Measurements from ENCODE around the gene MAN1A1.

- TF ChIP-seq POLR2A (IDR thresholded peaks at IDR 0.05; ENCODE audit: control extremely low read depth in 1 of 2, low read depth in 2 of 2, low read length in 2 of 2) (no peak), JUND (IDR thresholded peaks at IDR 0.05; ENCODE audit: low read length) (no peak), RAD21 (IDR thresholded peaks at IDR 0.05 in 1 of 2, conservative IDR thresholded peaks at IDR 0.05 in 1 of 2; ENCODE audit: low read depth in 2 of 2, low read length in 2 of 2) (no peak), CTCF (IDR thresholded peaks at IDR 0.05; ENCODE audit: control extremely low read depth in 1 of 3, insufficient read depth in 1 of 3, low read depth in 1 of 3, low read length in 3 of 3) (no peak), MAX (IDR thresholded peaks at IDR 0.05) (no peak), KDM1A (IDR thresholded peaks at IDR 0.05; ENCODE audit: borderline replicate concordance, low read length) (no peak), EP300 (IDR thresholded peaks at IDR 0.05; ENCODE audit: borderline replicate concordance in 1 of 2, low read depth in 2 of 2, low read length in 2 of 2) (no peak), RFX5 (IDR thresholded peaks at IDR 0.05; ENCODE audit: borderline replicate concordance, low read depth, low read length) (no peak), SIN3A (conservative IDR thresholded peaks at IDR 0.05 in 1 of 2, IDR thresholded peaks at IDR 0.05 in 1 of 2; ENCODE audit: low read depth in 1 of 2, low read length in 2 of 2) (no peak), ATF2 (IDR thresholded peaks at IDR 0.05; ENCODE audit: low read length) (no peak), EZH2 (IDR thresholded peaks at IDR 0.05; ENCODE audit: low read depth, low read length, severe bottlenecking) (no peak), USF2 (IDR thresholded peaks at IDR 0.05; ENCODE audit: low read length) (no peak)
Measured at GRCh38 chr6:119323478-119323877, 26.1 kb downstream of the MAN1A1 start.
